Nephron (organoid): ENCODE results near the gene CD274.

ENCODE experiments used
- H3K27ac Mint-ChIP-seq, 3 experiments: 2 replicates each; pipeline ENCODE4 v1.8.0; 2020; ENCODE audit warnings: mixed read lengths in 3 of 3, mild to moderate bottlenecking in 2 of 3, moderate library complexity in 1 of 3
- H3K27me3 Mint-ChIP-seq: 2 replicates; pipeline ENCODE4 v1.8.0; 2021; ENCODE audit warnings: low read depth, mild to moderate bottlenecking, moderate library complexity, mixed read lengths
- H3K36me3 Mint-ChIP-seq: 2 replicates; pipeline ENCODE4 v1.8.0; 2020; ENCODE audit warnings: low read depth, mixed read lengths
- H3K4me1 Mint-ChIP-seq: 2 replicates; pipeline ENCODE4 v1.8.0; 2020; ENCODE audit warnings: mixed read lengths
- H3K4me3 Mint-ChIP-seq, 3 experiments: 2 replicates each; pipeline ENCODE4 v1.8.0; 2020; ENCODE audit warnings: mild to moderate bottlenecking in 3 of 3, mixed read lengths in 3 of 3, moderate library complexity in 2 of 3
- H3K9me3 Mint-ChIP-seq: 2 replicates; pipeline ENCODE4 v1.8.0; 2020; ENCODE audit warnings: mixed read lengths
- TF ChIP-seq, protein P1 (sequence below), 3 experiments: fragments of 200-600 bp; sonication (generic); IDR thresholded peaks; one replicate each; pipeline ENCODE4 v1.5.0; 2021; ENCODE audit warnings: antibody characterized with exemption in 3 of 3; ENCODE audit not compliant: unreplicated experiment in 3 of 3

CD274 gene

DNA sequence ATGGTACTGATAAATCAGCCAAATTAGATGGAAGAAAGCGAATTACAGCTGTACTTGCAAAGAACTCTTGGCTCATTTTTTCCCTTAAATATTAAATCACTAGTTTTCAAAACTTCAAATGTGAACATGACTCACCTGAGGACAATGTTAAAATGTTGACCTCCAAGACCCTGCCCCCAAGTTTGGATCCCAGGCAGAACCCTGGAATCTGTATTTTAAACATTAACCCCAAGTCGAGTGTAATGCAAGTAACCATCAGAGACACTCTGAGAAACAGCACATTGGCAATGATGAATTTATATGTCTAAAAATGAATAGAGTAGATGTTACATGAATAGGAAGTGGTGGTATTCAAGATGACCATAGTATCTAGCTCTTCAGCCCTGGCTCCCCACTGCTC, 2.3 kb upstream of the CD274 start:
- H3K27ac Mint-ChIP-seq = no peak overlapping the region
- TF ChIP-seq, protein P1, sequence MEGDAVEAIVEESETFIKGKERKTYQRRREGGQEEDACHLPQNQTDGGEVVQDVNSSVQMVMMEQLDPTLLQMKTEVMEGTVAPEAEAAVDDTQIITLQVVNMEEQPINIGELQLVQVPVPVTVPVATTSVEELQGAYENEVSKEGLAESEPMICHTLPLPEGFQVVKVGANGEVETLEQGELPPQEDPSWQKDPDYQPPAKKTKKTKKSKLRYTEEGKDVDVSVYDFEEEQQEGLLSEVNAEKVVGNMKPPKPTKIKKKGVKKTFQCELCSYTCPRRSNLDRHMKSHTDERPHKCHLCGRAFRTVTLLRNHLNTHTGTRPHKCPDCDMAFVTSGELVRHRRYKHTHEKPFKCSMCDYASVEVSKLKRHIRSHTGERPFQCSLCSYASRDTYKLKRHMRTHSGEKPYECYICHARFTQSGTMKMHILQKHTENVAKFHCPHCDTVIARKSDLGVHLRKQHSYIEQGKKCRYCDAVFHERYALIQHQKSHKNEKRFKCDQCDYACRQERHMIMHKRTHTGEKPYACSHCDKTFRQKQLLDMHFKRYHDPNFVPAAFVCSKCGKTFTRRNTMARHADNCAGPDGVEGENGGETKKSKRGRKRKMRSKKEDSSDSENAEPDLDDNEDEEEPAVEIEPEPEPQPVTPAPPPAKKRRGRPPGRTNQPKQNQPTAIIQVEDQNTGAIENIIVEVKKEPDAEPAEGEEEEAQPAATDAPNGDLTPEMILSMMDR (IDR thresholded peaks at IDR 0.05; ENCODE audit: unreplicated experiment in 3 of 3) = no peak

DNA sequence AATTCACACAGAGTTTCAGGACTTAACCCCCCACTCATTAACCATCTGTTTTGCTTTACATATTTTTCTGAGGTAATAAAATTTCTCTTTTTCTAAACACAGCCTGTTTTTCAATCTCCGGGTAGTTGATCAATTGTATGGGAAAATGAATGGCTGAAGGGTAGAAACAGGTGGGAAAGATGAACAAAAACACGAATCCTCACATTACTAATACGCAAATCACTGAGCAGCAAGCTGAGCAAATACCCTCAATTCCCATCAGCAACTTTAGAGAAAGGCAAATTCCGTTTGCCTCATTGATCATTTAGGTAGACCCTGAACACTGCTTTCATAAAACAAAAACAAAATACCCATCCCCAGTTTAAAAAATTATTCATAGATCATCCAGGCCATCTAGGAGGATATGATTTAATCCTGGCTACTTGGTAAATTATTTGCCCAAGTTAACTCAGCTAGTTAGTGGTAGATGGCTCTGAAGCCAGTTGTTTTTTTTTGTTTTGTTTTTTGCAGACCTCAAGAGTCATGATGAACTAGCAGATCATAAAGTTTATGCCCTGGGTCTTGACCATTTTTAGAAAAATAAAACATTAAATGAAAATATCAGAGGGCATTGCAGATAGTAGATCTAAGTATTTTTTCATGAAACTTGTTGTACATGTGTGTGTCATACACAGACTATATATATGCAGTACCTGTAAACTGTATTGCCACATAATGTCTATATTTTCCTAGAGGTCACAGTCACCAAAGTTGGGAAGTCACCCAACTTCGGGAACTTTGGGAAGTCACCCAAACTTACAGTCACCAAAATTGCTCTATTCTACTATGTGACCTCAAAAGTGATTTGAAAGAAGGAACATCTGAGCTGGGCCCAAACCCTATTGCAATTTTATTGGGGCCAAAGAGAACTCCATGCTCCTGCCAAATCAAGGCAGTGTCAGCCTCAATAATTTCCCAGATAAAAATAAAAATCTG, 1.6 kb upstream of the CD274 start:
- no peak overlapping the region for H3K27ac Mint-ChIP-seq
- H3K9me3 Mint-ChIP-seq = no peaks in the 10 kb centered on the region
- TF ChIP-seq, protein P1 (IDR thresholded peaks at IDR 0.05; ENCODE audit: unreplicated experiment in 3 of 3) = no peak
- no peaks in the 10 kb centered on the region for H3K36me3 Mint-ChIP-seq
- H3K27me3 Mint-ChIP-seq = peaks cover 12% of the 10 kb centered on the region
- H3K4me3 Mint-ChIP-seq = peak overlapping the region; percentile 66 to 81 (median 78)
- H3K4me1 Mint-ChIP-seq = peaks cover 6% of the 10 kb centered on the region

More for the DNA sequence above, 2.3 kb upstream of the CD274 start:
- H3K4me1 Mint-ChIP-seq = peaks cover 6% of the 10 kb centered on the region
- no peaks in the 10 kb centered on the region for H3K36me3 Mint-ChIP-seq
- peaks cover 12% of the 10 kb centered on the region for H3K27me3 Mint-ChIP-seq
- H3K9me3 Mint-ChIP-seq = no peaks in the 10 kb centered on the region
- peak overlapping the region in 1 of 3 experiments; percentile 59 for H3K4me3 Mint-ChIP-seq

DNA sequence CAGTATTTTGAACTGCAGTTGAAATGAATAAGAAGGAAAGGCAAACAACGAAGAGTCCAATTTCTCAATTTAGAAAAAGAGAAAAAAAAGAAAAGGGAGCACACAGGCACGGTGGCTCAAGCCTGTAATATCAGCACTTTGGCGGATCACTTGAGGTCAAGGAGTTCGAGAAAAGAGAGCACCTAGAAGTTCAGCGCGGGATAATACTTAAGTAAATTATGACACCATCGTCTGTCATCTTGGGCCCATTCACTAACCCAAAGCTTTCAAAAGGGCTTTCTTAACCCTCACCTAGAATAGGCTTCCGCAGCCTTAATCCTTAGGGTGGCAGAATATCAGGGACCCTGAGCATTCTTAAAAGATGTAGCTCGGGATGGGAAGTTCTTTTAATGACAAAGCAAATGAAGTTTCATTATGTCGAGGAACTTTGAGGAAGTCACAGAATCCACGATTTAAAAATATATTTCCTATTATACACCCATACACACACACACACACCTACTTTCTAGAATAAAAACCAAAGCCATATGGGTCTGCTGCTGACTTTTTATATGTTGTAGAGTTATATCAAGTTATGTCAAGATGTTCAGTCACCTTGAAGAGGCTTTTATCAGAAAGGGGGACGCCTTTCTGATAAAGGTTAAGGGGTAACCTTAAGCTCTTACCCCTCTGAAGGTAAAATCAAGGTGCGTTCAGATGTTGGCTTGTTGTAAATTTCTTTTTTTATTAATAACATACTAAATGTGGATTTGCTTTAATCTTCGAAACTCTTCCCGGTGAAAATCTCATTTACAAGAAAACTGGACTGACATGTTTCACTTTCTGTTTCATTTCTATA, 602 bp upstream of the CD274 start:
- TF ChIP-seq, protein P1 (IDR thresholded peaks at IDR 0.05; ENCODE audit: unreplicated experiment in 3 of 3) = no peak
- Mint-ChIP-seq H3K36me3 (no peaks in the 10 kb centered on the region), H3K27me3 (peaks cover 12% of the 10 kb centered on the region), H3K4me3 (peak overlapping the region; percentile 80 to 87 (median 84)), H3K4me1 (peaks cover 6% of the 10 kb centered on the region), H3K27ac (peak overlapping the region in 1 of 3 experiments; percentile 34), H3K9me3 (no peaks in the 10 kb centered on the region)

DNA sequence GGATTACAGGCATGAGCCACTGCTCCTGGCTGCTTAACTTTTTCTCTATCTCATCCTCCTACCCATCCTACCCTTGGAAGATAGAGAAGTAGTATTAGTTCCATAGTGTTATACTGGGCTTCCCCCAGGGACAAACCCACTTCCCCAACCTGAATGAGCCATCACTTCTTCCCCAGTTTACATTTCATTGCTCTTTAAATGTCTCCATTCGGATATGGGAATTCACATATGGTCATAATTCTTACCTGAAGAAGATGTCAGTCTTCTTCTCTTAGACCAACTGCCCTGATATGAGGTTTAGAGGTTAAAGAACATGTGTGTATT, 1.9 kb downstream of the CD274 start:
- Mint-ChIP-seq H3K36me3 (no peaks in the 10 kb centered on the region), H3K27me3 (peaks cover 8% of the 10 kb centered on the region), H3K4me1 (peaks cover 6% of the 10 kb centered on the region), H3K9me3 (no peaks in the 10 kb centered on the region), H3K4me3 (peak overlapping the region in 2 of 3 experiments; percentile 9 to 20), H3K27ac (no peak overlapping the region)
- TF ChIP-seq, protein P1 (IDR thresholded peaks at IDR 0.05; ENCODE audit: unreplicated experiment in 3 of 3) = no peak

DNA sequence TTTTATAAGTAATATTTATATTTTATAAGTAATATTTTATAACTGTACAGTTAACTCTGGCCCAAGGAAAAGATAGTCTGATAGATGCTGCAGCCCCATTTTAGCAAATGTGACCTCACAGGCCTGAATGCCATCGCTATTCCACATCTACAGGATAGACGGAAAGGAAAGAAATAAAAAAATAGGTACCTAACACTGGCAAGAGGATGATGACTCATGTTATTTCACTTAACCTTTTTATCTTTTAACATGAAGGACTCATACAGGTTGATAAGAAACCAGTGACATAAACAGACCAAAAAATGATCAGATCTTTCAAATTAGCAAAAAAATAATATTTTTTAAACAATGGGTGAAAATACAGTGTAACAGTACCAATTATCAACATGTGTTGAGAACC, 2.7 kb downstream of the CD274 start:
- Mint-ChIP-seq H3K9me3 (no peaks in the 10 kb centered on the region), H3K27me3 (peaks cover 6% of the 10 kb centered on the region), H3K27ac (no peak overlapping the region), H3K4me1 (peaks cover 6% of the 10 kb centered on the region), H3K36me3 (no peaks in the 10 kb centered on the region), H3K4me3 (no peak overlapping the region)
- TF ChIP-seq, protein P1 (IDR thresholded peaks at IDR 0.05; ENCODE audit: unreplicated experiment in 3 of 3) = no peak
